GM21619 (cell line): Measurements from ENCODE around the gene PPP1R18.
"Not testable (repeated sequence)": the region's sequence is repeated elsewhere in the genome, so short reads cannot be mapped to it uniquely, and the experiment has no call there.

ENCODE experiments used
- ATAC-seq: cut with Tn5 transposase; IDR thresholded peaks from one replicate; pipeline ENCODE4 v1.9.1; 2021; ENCODE audit not compliant: unreplicated experiment

Gene PPP1R18

GRCh38 chr6:30670760-30671527 lies 15.5 kb downstream of the PPP1R18 start:
- ATAC-seq: no peak

GRCh38 chr6:30666300-30666699 lies 20.1 kb downstream of the PPP1R18 start:
- ATAC-seq: not testable (repeated sequence)

- ATAC-seq: no peak
Observed at GRCh38 chr6:30664994-30665767, 21.3 kb downstream of the PPP1R18 start.

DNA sequence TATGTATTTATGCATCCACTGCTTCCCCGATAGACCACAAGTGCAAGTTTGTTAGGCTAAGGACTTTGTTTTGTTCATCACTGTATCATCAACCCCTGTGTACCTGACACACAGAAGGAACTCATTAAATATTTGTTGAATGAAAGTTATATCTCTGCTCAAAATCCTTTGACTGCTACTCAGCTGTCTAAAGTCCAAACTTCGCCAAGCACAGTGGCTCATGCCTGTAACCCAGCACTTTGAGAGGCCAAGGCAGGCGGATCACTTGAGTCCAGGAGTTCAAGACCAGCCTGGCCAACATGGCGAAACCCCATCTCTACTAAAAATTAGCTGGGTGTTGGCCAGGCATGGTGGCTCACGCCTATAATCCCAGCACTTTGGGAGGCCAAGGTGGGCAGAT lies 28.5 kb downstream of the PPP1R18 start:
- not testable (repeated sequence) for ATAC-seq

DNA sequence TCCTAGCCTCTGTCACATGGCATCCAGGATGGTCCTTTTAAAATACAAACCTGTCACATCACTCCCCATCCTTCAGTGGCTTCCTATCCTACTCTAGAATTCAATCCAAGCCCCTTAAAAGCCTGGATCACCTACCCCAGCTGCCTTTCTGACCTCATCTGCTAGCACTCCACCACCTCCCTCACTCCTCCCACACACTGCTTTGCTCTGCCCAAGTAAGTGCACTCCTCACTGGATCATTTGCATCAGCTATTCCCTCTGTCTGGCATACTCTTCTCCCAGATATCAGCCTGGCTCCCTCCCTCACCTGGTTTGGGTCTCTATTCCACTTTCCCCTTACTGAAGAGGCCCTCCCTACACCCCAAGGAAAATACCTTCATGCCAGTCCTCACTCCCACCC lies 29.0 kb downstream of the PPP1R18 start:
- no peak for ATAC-seq

GRCh38 chr6:30656513-30656912 lies 29.9 kb downstream of the PPP1R18 start:
- ATAC-seq: no peak

GRCh38 chr6:30655743-30656094 lies 30.7 kb downstream of the PPP1R18 start:
- ATAC-seq: no peak

- no peak for ATAC-seq
Observed at GRCh38 chr6:30654798-30655742, 31.4 kb downstream of the PPP1R18 start.

DNA sequence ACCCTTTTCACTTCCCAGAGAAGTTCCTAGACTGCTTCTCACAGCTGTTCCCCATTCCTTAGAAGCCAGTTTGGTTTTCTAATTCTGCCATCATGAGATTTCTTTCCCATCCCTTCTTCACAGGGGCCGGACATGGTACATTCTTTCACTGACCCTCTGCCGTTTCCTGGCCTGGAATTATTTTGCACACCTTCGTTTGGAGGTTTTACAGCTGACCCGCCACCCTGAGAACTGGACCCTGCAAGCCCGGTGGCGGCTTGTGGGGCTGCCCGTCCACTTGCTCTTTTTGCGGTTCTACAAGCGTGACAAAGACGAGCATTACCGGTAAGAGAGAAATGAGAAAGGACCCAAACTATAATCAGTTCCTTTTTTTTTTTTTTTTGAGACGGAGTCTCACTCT lies 35.3 kb downstream of the PPP1R18 start:
- no peak for ATAC-seq

GRCh38 chr6:30647242-30648116 lies 39.0 kb downstream of the PPP1R18 start:
- ATAC-seq: peak; percentile 61

GRCh38 chr6:30646450-30647241 lies 39.8 kb downstream of the PPP1R18 start, which contains the start of gene C6orf136:
C6orf136 (plus strand) TSS chr6:30647133; CDS start chr6:30647232, 99 bp downstream.
- peak; percentile 42 for ATAC-seq

DNA sequence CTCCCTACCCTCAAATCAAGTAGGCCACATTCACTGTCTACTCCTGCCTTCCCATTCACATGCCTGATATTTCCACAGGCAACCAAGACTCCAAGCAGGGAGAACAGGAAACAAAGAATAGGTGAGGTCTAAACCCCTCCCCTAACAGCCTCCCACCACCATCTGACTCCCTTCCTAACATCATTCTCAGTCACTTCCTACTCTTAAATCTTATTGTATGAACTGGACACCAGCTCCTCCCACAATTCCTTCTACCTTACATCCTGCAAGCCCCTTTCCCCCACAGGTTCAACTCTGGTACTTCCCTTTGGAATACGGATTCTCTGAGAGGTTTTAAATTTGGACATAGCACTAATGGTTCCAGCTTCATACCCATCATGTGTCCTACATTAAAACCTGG lies 40.5 kb downstream of the PPP1R18 start:
- no peak for ATAC-seq

- ATAC-seq: no peak
Observed at GRCh38 chr6:30644769-30645168, 41.7 kb downstream of the PPP1R18 start.

DNA sequence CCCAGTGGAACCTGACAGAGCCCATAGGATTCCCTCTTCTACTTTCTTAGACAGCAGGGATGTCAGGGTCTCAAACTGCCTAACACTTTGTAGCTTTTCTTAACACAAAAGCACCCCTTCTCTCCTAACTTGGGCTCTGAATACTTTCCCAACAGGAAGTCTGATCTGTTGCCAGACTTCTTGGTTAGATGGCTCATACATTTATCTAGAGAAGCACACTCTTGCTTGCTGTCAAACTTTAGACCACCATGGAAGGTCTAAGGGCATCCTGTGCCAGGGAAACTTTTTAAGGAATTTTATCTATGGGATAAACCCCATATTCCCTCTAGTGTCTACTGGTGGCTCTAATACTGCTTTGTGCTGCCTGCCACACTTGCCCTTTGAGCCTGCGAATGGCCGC lies 42.8 kb downstream of the PPP1R18 start:
- ATAC-seq: no peak

GRCh38 chr6:30641048-30641447 lies 45.4 kb downstream of the PPP1R18 start:
- ATAC-seq: no peak

DNA sequence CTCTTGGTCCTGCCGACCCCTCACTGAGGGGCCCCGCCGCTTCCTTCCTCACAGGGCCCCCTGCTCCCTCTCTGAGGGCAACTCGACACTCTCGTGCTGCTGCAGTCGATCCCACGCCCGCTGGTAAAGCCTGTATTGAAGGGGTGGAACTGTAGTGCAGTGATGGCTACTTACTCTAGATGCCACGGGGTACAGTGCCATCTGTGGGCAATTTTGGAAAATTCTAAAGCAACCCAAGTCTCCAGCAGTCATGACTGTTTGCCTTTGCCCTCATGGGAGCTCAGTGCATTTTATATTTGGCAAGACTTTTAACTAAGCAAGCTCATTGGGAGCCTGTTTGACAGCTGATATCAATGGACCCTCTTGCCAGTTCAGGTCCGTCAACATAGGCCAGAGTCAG lies 46.0 kb downstream of the PPP1R18 start:
- ATAC-seq: no peak

DNA sequence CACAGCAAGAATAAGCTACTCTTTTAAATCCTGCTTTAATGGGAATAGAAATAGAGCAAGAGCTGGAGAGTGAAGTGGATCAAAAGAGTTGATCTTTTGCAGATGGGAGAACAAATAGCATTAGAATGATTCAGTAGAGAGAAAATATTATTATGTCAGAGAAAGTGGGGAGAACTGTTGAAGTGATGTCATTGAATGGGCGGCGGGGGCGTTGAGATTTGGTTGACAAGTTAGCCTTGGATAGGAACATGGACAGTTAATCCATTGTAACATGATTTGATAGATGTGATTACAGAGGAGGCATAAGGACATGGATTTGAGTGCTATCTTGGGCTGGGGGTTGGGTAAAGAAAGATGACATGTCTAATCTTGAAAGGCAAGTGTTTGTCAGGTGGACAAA lies 50.6 kb downstream of the PPP1R18 start:
- no peak for ATAC-seq

DNA sequence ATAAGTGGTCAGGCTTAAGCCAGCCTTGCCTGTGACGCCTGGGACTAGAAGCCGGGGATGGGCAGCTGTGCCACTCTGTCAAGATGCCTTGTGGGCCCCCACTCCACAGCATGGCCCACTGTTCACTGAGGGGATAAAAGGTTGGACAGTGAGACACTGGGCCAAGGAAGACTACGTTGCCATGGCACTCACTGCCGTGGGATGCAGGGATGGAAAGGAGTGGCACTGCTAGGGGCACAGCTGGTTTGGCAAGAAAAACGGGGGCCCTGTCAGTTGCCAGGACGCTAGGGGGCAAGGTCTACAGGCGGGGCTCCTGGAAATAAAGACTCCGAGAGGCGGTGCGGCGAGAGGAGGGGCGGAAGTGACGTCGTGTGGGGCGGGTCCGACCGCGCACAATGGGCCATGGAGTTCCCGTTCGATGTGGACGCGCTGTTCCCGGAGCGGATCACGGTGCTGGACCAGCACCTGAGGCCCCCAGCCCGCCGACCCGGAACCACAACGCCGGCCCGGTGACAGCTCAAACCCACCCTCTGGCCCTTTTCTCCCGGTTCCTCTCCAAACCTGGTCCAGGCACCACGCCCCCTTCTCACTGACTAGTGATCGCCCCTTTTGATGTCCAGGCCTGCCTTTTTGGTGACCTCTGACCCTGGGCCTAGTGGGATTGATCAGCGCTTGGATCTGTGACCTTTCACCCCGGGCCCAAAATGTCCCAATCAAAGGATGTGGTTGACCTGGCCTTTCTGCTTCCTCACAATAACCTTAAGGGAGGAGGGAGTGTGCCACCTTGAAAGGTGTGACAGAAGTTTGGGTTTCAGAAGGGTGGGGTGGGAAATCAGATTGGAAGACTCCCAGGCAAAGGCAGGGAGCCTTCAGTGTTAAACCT lies 59.7 kb downstream of the PPP1R18 start, which contains the start of gene ATAT1:
Gene ATAT1 (plus strand): TSS at position 391 of the 883 bp plus-strand sequence.
- peak; percentile 86 for ATAC-seq
